ENCODE results near the gene SEL1L2.

GRCh38 chr20:13960119-13960518 lies 30.3 kb downstream of the SEL1L2 start:
- no peak for TF ChIP-seq EP300 (IDR thresholded peaks at IDR 0.05)
- no peak for TF ChIP-seq CTCF (IDR thresholded peaks at IDR 0.05)

All from ovary (tissue), 3 donors.